PC-9 (cell line): Measurements from ENCODE around the gene FANCF. TPM values are rescaled to one million over a fixed set of nuclear protein-coding genes. Genes with fewer than 3 reads are reported as not detected.

Experiments
- BruUV-seq: library from RNA; stranded (reverse); fragments of 400-500 nt; replicated peaks from 2 replicates; lab custom pipeline; 2021; lab: Mats Ljungman, UMichigan
- CTCF ChIA-PET: fragments of 300-600 bp; sonication (Branson Sonifier 250); formaldehyde crosslinking; loops from one replicate; lab custom pipeline; 2022; ENCODE audit warnings: antibody characterized with exemption; lab: Charles Lee
- POLR2A ChIA-PET: fragments of 300-600 bp; sonication (Branson Sonifier 250); formaldehyde crosslinking; loops from one replicate; lab custom pipeline; 2022; ENCODE audit warnings: antibody characterized with exemption; ENCODE audit not compliant: unreplicated experiment; lab: Charles Lee
- DNase-seq, 2 experiments: peaks; one replicate each; pipeline versions ENCODE4 v3.0.0 to v3.0.0-alpha.2; 2015 to 2022; ENCODE audit warnings: mixed read lengths in 1 of 2
- H2AFZ ChIP-seq: fragments of 200-600 bp; sonication (generic); 2 replicates; pipeline ENCODE4 v1.8.1; 2017; ENCODE audit warnings: antibody characterized with exemption
- H3F3A ChIP-seq: fragments of 200-600 bp; sonication (generic); 2 replicates; pipeline ENCODE4 v1.8.1; 2017; ENCODE audit warnings: antibody characterized with exemption, mild to moderate bottlenecking, low read depth; ENCODE audit not compliant: insufficient read depth
- H3K27ac ChIP-seq: fragments of 200-600 bp; sonication (generic); 2 replicates; pipeline ENCODE4 v1.6.1; 2016; ENCODE audit warnings: mixed run types
- H3K27me3 ChIP-seq: fragments of 200-600 bp; sonication (generic); 2 replicates; pipeline ENCODE4 v1.6.1; 2016; ENCODE audit warnings: low read depth, mixed run types; ENCODE audit not compliant: insufficient read depth
- H3K36me3 ChIP-seq: fragments of 200-600 bp; sonication (generic); 2 replicates; pipeline ENCODE4 v1.6.1; 2016; ENCODE audit warnings: low read depth, mixed run types
- H3K4me1 ChIP-seq: fragments of 200-600 bp; sonication (generic); replicated peaks from 2 replicates; pipeline ENCODE4 v1.6.1; 2016; ENCODE audit warnings: mixed run types; ENCODE audit not compliant: insufficient read depth
- H3K4me2 ChIP-seq: fragments of 200-600 bp; sonication (generic); 2 replicates; pipeline ENCODE4 v1.6.1; 2017; ENCODE audit warnings: mixed run types
- H3K4me3 ChIP-seq: fragments of 200-600 bp; sonication (generic); 2 replicates; pipeline ENCODE4 v1.6.1; 2016; ENCODE audit warnings: mixed run types
- H3K79me2 ChIP-seq: fragments of 200-600 bp; sonication (generic); 2 replicates; pipeline ENCODE4 v1.6.1; 2017; ENCODE audit warnings: low read depth, mixed run types
- H3K9me2 ChIP-seq: fragments of 200-600 bp; sonication (generic); 2 replicates; pipeline ENCODE4 v1.8.1; 2017; ENCODE audit warnings: mild to moderate bottlenecking; ENCODE audit not compliant: insufficient read depth
- H3K9me3 ChIP-seq: fragments of 200-600 bp; sonication (generic); 2 replicates; pipeline ENCODE4 v1.8.1; 2016; ENCODE audit warnings: low read depth; ENCODE audit not compliant: insufficient read depth
- H4K20me1 ChIP-seq: fragments of 200-600 bp; sonication (generic); 2 replicates; pipeline ENCODE4 v1.8.1; 2017; ENCODE audit not compliant: insufficient read depth
- CTCF ChIP-seq: fragments of 200-600 bp; sonication (generic); conservative IDR thresholded peaks from 2 replicates; pipeline ENCODE4 v1.6.1; 2017; ENCODE audit warnings: mixed run types, antibody characterized with exemption, mild to moderate bottlenecking, moderate library complexity
- EZH2 ChIP-seq: fragments of 200-600 bp; sonication (generic); IDR thresholded peaks from 2 replicates; pipeline ENCODE4 v1.8.0; 2017; ENCODE audit warnings: antibody characterized with exemption, low read depth
- intact Hi-C: fragments of 100-400 bp; cut with micrococcal nuclease; formaldehyde crosslinking; loops from one replicate; pipeline ENCODE4 v1.10.0; 2022; ENCODE audit not compliant: unreplicated experiment
- total RNA-seq: library from RNA; stranded (reverse); gene quantifications from 2 replicates; pipeline ENCODE4 v1.2.3, GENCODE V29; 2021

Gene FANCF
- total RNA-seq, 1 experiment from 2014 or later, result 8.0 TPM

DNA sequence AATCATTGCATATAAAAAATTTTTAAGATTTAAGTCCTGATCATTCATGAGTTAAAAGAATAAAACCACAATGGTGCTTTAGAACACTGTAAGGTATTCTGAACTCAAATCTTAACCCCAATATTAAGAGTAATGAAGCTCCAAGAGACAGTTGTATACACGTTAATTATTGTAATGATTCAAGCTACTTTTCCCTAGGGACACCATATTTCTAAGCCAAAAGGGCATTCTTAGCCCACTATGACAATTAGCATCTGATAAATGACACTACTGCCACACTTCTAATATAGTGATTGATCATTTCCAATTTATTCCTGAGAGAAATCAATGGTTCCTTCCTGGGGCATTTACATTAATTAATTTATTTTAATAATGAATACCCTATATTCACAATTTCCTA is 21.7 kb downstream of the FANCF start:
- no peaks in the 10 kb centered on the region for H3K9me3 ChIP-seq
- H3K36me3 ChIP-seq, result no peaks in the 10 kb centered on the region
- H3K79me2 ChIP-seq, result no peaks in the 10 kb centered on the region
- no peaks in the 10 kb centered on the region for H3F3A ChIP-seq
- POLR2A ChIA-PET, result no interaction called here
- H4K20me1 ChIP-seq, result no peaks in the 10 kb centered on the region
- DNase-seq, result no peak
- CTCF ChIA-PET, result no interaction called here
- no peak overlapping the region for H2AFZ ChIP-seq
- BruUV-seq, result no TSS peak
- no peak for TF ChIP-seq EZH2
- no peak overlapping the region for H3K27ac ChIP-seq
- no peak overlapping the region for H3K4me2 ChIP-seq
- no peaks in the 10 kb centered on the region; the same call in 1 of the 2 replicates for H3K9me2 ChIP-seq
- H3K27me3 ChIP-seq, result no peaks in the 10 kb centered on the region
- no peaks in the 10 kb centered on the region for H3K4me1 ChIP-seq
- no peak overlapping the region for H3K4me3 ChIP-seq
- intact Hi-C loops, result no loop called here

DNA sequence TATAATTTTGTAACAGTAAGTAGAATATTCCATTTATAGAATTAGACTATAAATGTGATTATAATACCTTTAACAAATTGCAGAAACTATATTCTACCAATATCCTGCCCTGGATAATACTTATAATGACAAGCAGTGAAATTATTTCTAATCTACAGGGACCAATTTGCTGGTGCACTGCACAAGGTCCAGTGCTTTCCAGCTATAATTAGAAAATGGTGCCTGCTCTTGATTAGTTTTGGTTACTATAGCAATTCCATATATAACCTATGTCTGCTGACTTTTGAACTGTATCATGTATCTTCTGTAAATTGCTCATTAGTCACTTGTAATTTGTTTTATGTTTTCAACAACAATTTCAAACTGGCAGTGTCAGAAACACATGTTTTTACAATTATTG is 23.1 kb downstream of the FANCF start:
- Histone ChIP-seq H3K4me1 (no peaks in the 10 kb centered on the region), H3K4me3 (no peak overlapping the region), H3K4me2 (no peak overlapping the region), H3K27me3 (no peaks in the 10 kb centered on the region), H2AFZ (no peak overlapping the region), H4K20me1 (no peaks in the 10 kb centered on the region), H3K79me2 (no peaks in the 10 kb centered on the region), H3K27ac (no peak overlapping the region), H3F3A (no peaks in the 10 kb centered on the region), H3K9me3 (no peaks in the 10 kb centered on the region), H3K36me3 (no peaks in the 10 kb centered on the region), H3K9me2 (no peaks in the 10 kb centered on the region; the same call in 1 of the 2 replicates)
- no TSS peak for BruUV-seq
- POLR2A ChIA-PET, result no interaction called here
- TF ChIP-seq EZH2 (no peak), CTCF (no peak)
- intact Hi-C loops, result no loop called here
- DNase-seq, result no peak
- CTCF ChIA-PET, result no interaction called here

DNA sequence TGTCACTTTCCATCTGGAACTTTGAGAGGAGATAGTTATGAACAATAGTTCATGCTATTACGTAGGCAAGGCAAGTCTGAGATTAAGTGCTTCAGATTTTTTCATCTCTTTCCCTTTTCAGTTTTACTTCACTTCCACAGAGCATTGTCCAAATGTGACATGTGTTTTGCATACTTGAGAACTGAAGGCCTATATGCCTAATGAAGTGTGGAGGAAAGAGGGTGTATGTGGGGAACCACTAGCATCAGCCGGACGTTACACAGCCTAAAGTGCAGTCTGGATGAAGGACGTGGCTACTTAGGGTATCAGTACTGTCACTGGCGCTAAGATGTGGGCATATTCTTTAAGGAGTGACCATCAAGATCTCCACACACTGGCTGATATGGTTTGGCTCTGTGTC is 26.2 kb downstream of the FANCF start:
- H3K4me1 ChIP-seq, result no peaks in the 10 kb centered on the region
- no peak overlapping the region for H3K4me2 ChIP-seq
- H3K79me2 ChIP-seq, result no peaks in the 10 kb centered on the region
- ChIA-PET CTCF (no interaction called here), POLR2A (no interaction called here)
- no peak overlapping the region for H3K4me3 ChIP-seq
- H3K36me3 ChIP-seq, result no peaks in the 10 kb centered on the region
- no TSS peak for BruUV-seq
- H3K27ac ChIP-seq, result no peak overlapping the region
- H3K9me3 ChIP-seq, result peaks cover 3% of the 10 kb centered on the region; the same call in 1 of the 2 replicates
- no peaks in the 10 kb centered on the region for H3K27me3 ChIP-seq
- DNase-seq, result no peak
- TF ChIP-seq EZH2 (no peak), CTCF (no peak)
- intact Hi-C loops, result no loop called here
- H3K9me2 ChIP-seq, result no peaks in the 10 kb centered on the region
- no peak overlapping the region for H2AFZ ChIP-seq
- H3F3A ChIP-seq, result no peaks in the 10 kb centered on the region
- H4K20me1 ChIP-seq, result no peaks in the 10 kb centered on the region

DNA sequence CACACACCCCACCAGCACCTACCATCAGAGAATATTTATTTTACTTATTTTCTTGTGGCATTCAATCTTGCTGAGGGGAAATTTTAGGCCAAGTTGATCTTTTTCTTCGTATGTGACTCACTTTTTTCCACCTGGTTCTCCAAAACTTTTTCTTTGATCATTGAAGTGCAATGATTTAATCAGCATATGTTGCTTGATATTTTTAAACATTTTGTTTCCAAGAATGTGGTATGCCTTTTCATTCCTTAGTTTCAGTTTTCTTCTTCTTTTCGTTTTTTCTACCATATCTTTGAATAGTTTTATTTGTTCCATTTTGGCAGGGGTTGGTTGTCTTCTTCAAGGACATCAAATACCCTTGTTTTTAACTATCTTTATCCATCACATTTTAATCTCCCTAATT is 28.6 kb downstream of the FANCF start:
- no peaks in the 10 kb centered on the region for H3K79me2 ChIP-seq
- H3K9me2 ChIP-seq, result no peaks in the 10 kb centered on the region
- H3K9me3 ChIP-seq, result peaks cover 3% of the 10 kb centered on the region; the same call in 1 of the 2 replicates
- ChIA-PET POLR2A (no interaction called here), CTCF (no interaction called here)
- no peaks in the 10 kb centered on the region for H4K20me1 ChIP-seq
- intact Hi-C loops, result no loop called here
- no peak for DNase-seq
- TF ChIP-seq EZH2 (no peak), CTCF (no peak)
- no peak overlapping the region for H3K4me2 ChIP-seq
- H3K4me3 ChIP-seq, result no peak overlapping the region
- H3K27ac ChIP-seq, result no peak overlapping the region
- H3K36me3 ChIP-seq, result no peaks in the 10 kb centered on the region
- no TSS peak for BruUV-seq
- no peak overlapping the region for H2AFZ ChIP-seq
- H3F3A ChIP-seq, result no peaks in the 10 kb centered on the region
- no peaks in the 10 kb centered on the region for H3K4me1 ChIP-seq
- no peaks in the 10 kb centered on the region for H3K27me3 ChIP-seq
